ENCODE measurements around the gene FAT1.

- TF ChIP-seq CTCF (IDR thresholded peaks at IDR 0.05) (peak; percentile 16 to 44), EP300 (IDR thresholded peaks at IDR 0.05) (peak; percentile 98), POLR2A (IDR thresholded peaks at IDR 0.05) (no peak)
These were observed 54.4 kb downstream of the FAT1 start for GRCh38 chr4:186669159-186669731.

All from suprapubic skin (tissue), 3 donors.